ENCODE results near the gene APOC1.

- TF ChIP-seq CTCF (IDR thresholded peaks at IDR 0.05) (no peak), POLR2A (IDR thresholded peaks at IDR 0.05) (no peak)
Measured at GRCh38 chr19:44955505-44956439, 41.4 kb downstream of the APOC1 start.
